Epithelial cell of esophagus (primary cell): ENCODE data around the gene SYNGR1.

ENCODE experiments used
- DNase-seq: peaks from one replicate; pipeline ENCODE4 v3.0.0; 2010; ENCODE audit warnings: low read depth
- H3K4me3 ChIP-seq: 2 replicates; pipeline ENCODE4 v1.5.1; 2011; ENCODE audit warnings: mild to moderate bottlenecking, low read length, control low read depth
- CTCF ChIP-seq: IDR thresholded peaks from 2 replicates; pipeline ENCODE4 v1.5.1; 2011; ENCODE audit warnings: low read depth, mild to moderate bottlenecking, low read length, control low read depth, inconsistent platforms; ENCODE audit not compliant: insufficient read depth; ENCODE audit errors: missing control alignments

SYNGR1 gene

GRCh38 chr22:39417641-39418040 is 67.8 kb downstream of the SYNGR1 start:
- no peak for TF ChIP-seq CTCF
- DNase-seq: no peak
- H3K4me3 ChIP-seq: no peak overlapping the region

GRCh38 chr22:39418696-39419095 is 68.9 kb downstream of the SYNGR1 start:
- no peak overlapping the region for H3K4me3 ChIP-seq
- no peak for TF ChIP-seq CTCF
- DNase-seq: no peak

- no peak for DNase-seq
- no peak overlapping the region for H3K4me3 ChIP-seq
- no peak for TF ChIP-seq CTCF
Observed at GRCh38 chr22:39419096-39419495, 69.3 kb downstream of the SYNGR1 start.

- H3K4me3 ChIP-seq: no peak overlapping the region
- no peak for TF ChIP-seq CTCF
- DNase-seq: no peak
Observed at GRCh38 chr22:39419911-39420310, 70.1 kb downstream of the SYNGR1 start.

- DNase-seq: no peak
- no peak for TF ChIP-seq CTCF
- no peak overlapping the region for H3K4me3 ChIP-seq
Observed at GRCh38 chr22:39421691-39422090, 71.9 kb downstream of the SYNGR1 start.

GRCh38 chr22:39422101-39422500 is 72.3 kb downstream of the SYNGR1 start:
- H3K4me3 ChIP-seq: no peak overlapping the region
- no peak for TF ChIP-seq CTCF
- DNase-seq: no peak

- DNase-seq: no peak
- no peak for TF ChIP-seq CTCF
- no peak overlapping the region for H3K4me3 ChIP-seq
Observed at GRCh38 chr22:39422721-39423120, 72.9 kb downstream of the SYNGR1 start.
